Liver (tissue), 3 donors: Measurements from ENCODE around the gene NLGN1.

ENCODE experiments used
- HNF4G ChIP-seq: IDR thresholded peaks from 2 replicates; pipeline ENCODE4 v1.6.1; 2016; ENCODE audit warnings: antibody characterized with exemption
- TAF1 ChIP-seq: conservative IDR thresholded peaks from 2 replicates; pipeline ENCODE4 v1.6.1; 2016; ENCODE audit warnings: antibody characterized with exemption, mild to moderate bottlenecking
- YY1 ChIP-seq: IDR thresholded peaks from 2 replicates; pipeline ENCODE4 v1.6.1; 2016; ENCODE audit warnings: antibody characterized with exemption, mild to moderate bottlenecking
- TF ChIP-seq, protein P1 (sequence below): fragments of 150-350 bp; IDR thresholded peaks from 2 replicates; pipeline ENCODE4 v1.5.1; 2017; ENCODE audit warnings: improper control_type of control experiment, low read depth, low read length; ENCODE audit not compliant: missing input control
- TF ChIP-seq, protein P2 (sequence below): IDR thresholded peaks from 2 replicates; pipeline ENCODE4 v1.6.1; 2016; ENCODE audit warnings: antibody characterized with exemption
- donor health status: healthy.
- donor health status: healthy.

DNA sequence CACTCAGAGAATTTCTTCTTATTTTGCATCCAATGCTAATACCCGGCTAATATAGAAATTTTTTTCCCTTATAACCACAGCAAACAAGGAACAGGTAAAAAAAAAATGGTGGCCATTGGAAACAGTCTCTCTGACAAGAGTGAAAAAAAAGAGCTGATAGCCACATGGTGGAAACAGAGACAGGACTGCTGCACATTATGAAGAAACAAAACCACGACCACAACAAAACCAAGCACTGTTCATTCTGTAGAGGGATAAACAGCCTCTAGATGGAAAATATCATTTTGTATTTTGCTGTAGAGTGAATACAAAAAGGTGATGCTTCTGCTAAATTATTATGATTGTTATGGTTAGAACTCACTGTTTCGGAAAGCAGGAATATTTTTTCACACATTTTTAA is 686.2 kb downstream of the NLGN1 start:
- TF ChIP-seq, protein P1, sequence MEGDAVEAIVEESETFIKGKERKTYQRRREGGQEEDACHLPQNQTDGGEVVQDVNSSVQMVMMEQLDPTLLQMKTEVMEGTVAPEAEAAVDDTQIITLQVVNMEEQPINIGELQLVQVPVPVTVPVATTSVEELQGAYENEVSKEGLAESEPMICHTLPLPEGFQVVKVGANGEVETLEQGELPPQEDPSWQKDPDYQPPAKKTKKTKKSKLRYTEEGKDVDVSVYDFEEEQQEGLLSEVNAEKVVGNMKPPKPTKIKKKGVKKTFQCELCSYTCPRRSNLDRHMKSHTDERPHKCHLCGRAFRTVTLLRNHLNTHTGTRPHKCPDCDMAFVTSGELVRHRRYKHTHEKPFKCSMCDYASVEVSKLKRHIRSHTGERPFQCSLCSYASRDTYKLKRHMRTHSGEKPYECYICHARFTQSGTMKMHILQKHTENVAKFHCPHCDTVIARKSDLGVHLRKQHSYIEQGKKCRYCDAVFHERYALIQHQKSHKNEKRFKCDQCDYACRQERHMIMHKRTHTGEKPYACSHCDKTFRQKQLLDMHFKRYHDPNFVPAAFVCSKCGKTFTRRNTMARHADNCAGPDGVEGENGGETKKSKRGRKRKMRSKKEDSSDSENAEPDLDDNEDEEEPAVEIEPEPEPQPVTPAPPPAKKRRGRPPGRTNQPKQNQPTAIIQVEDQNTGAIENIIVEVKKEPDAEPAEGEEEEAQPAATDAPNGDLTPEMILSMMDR: no peak
- TF ChIP-seq TAF1 (no peak), HNF4G (no peak), YY1 (no peak)
- TF ChIP-seq, protein P2, sequence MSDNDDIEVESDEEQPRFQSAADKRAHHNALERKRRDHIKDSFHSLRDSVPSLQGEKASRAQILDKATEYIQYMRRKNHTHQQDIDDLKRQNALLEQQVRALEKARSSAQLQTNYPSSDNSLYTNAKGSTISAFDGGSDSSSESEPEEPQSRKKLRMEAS: no peak
